GM23338 (cell line): ENCODE data around the gene MOB2. TPM values are rescaled to one million over a fixed set of nuclear protein-coding genes. Genes with fewer than 3 reads are reported as not detected.

ENCODE experiments used
- ATAC-seq: fragments of 200-7000 bp; cut with Tn5 transposase; 3 replicates; pipeline ENCODE4 v1.9.1; 2020
- DNase-seq: peaks from one replicate; pipeline ENCODE4 v3.0.0-alpha.2; 2015; ENCODE audit warnings: low spot score
- H2AFZ ChIP-seq: fragments of 200-600 bp; sonication (generic); 2 replicates; pipeline ENCODE4 v1.8.0; 2016; ENCODE audit warnings: antibody characterized with exemption, mild to moderate bottlenecking, moderate library complexity
- H3F3A ChIP-seq: fragments of 200-600 bp; sonication (generic); replicated peaks from 2 replicates; pipeline ENCODE4 v1.8.0; 2017; ENCODE audit warnings: antibody characterized with exemption, mixed run types, low read depth
- H3K27ac ChIP-seq: fragments of 200-600 bp; sonication (generic); 2 replicates; pipeline ENCODE4 v1.6.1; 2016; ENCODE audit warnings: low read depth
- H3K27me3 ChIP-seq: fragments of 200-600 bp; sonication (generic); 2 replicates; pipeline ENCODE4 v1.8.0; 2016; ENCODE audit warnings: mild to moderate bottlenecking, mixed run types, moderate library complexity; ENCODE audit not compliant: insufficient read depth
- H3K36me3 ChIP-seq: fragments of 200-600 bp; sonication (generic); 2 replicates; pipeline ENCODE4 v1.8.0; 2016; ENCODE audit warnings: mild to moderate bottlenecking; ENCODE audit not compliant: insufficient read depth
- H3K4me1 ChIP-seq: fragments of 200-600 bp; sonication (generic); 2 replicates; pipeline ENCODE4 v1.8.0; 2016; ENCODE audit warnings: mild to moderate bottlenecking, moderate library complexity; ENCODE audit not compliant: insufficient read depth
- H3K4me2 ChIP-seq: fragments of 200-600 bp; sonication (generic); 2 replicates; pipeline ENCODE4 v1.7.1; 2017; ENCODE audit warnings: mixed run types
- H3K4me3 ChIP-seq: fragments of 200-600 bp; sonication (generic); 2 replicates; pipeline ENCODE4 v1.6.1; 2016; ENCODE audit warnings: mixed run types
- H3K79me2 ChIP-seq: fragments of 200-600 bp; sonication (generic); replicated peaks from 2 replicates; pipeline ENCODE4 v1.8.0; 2017; ENCODE audit warnings: mild to moderate bottlenecking; ENCODE audit not compliant: insufficient read depth
- H3K9me2 ChIP-seq: fragments of 200-600 bp; sonication (generic); 2 replicates; pipeline ENCODE4 v1.8.0; 2017; ENCODE audit not compliant: insufficient read depth
- H4K20me1 ChIP-seq: fragments of 200-600 bp; sonication (generic); replicated peaks from 2 replicates; pipeline ENCODE4 v1.8.0; 2017; ENCODE audit warnings: mild to moderate bottlenecking; ENCODE audit not compliant: insufficient read depth
- H3K27ac Mint-ChIP-seq: 2 replicates; pipeline ENCODE4 v1.8.0; 2020; ENCODE audit warnings: inconsistent platforms, mild to moderate bottlenecking, moderate library complexity, mixed read lengths
- H3K27me3 Mint-ChIP-seq: 3 replicates; pipeline ENCODE4 v1.8.0; 2022; ENCODE audit warnings: low read depth, mild to moderate bottlenecking, moderate library complexity, mixed read lengths, inconsistent platforms; ENCODE audit not compliant: insufficient read depth, poor library complexity
- H3K36me3 Mint-ChIP-seq: 3 replicates; pipeline ENCODE4 v1.8.0; 2021; ENCODE audit warnings: low read depth, mild to moderate bottlenecking, inconsistent platforms, moderate library complexity, mixed read lengths
- H3K4me1 Mint-ChIP-seq: 3 replicates; pipeline ENCODE4 v1.8.0; 2020; ENCODE audit warnings: mild to moderate bottlenecking, inconsistent platforms, mixed read lengths
- H3K4me3 Mint-ChIP-seq: 3 replicates; pipeline ENCODE4 v1.8.0; 2021; ENCODE audit warnings: moderate library complexity, mild to moderate bottlenecking, inconsistent platforms, mixed read lengths
- H3K9me3 Mint-ChIP-seq: 3 replicates; pipeline ENCODE4 v1.8.0; 2020; ENCODE audit warnings: moderate library complexity, mild to moderate bottlenecking, inconsistent platforms, mixed read lengths
- CREB1 ChIP-seq: fragments of 250-450 bp; sonication (Bioruptor Pico); IDR thresholded peaks from 2 replicates; pipeline ENCODE4 v1.5.0; 2020; ENCODE audit warnings: low read depth, mild to moderate bottlenecking, moderate library complexity
- CTCF ChIP-seq, 2 experiments: fragments of 200-600 bp in 1 of 2; sonication (generic) in 1 of 2; conservative IDR thresholded peaks; 2 replicates each; pipeline versions ENCODE4 v1.5.1 to v1.6.1; 2016 to 2017; ENCODE audit warnings: antibody characterized with exemption in 2 of 2, low read depth in 2 of 2, mild to moderate bottlenecking in 2 of 2, moderate library complexity in 1 of 2
- EZH2phosphoT487 ChIP-seq: fragments of 200-600 bp; sonication (generic); IDR thresholded peaks from one replicate; pipeline ENCODE4 v1.8.1; 2018; ENCODE audit warnings: antibody characterized with exemption; ENCODE audit not compliant: unreplicated experiment
- JUNB ChIP-seq: IDR thresholded peaks from one replicate; pipeline ENCODE4 v1.6.1; 2016; ENCODE audit warnings: antibody characterized with exemption; ENCODE audit not compliant: unreplicated experiment
- NANOG ChIP-seq: IDR thresholded peaks from 2 replicates; pipeline ENCODE4 v1.6.1; 2016; ENCODE audit warnings: antibody characterized with exemption, borderline replicate concordance
- POLR2AphosphoS5 ChIP-seq: IDR thresholded peaks from 2 replicates; pipeline ENCODE4 v1.6.1; 2016; ENCODE audit warnings: antibody characterized with exemption, low read depth
- STAT1 ChIP-seq: IDR thresholded peaks from one replicate; pipeline ENCODE4 v1.6.1; 2016; ENCODE audit warnings: antibody characterized with exemption; ENCODE audit not compliant: unreplicated experiment
- ZNF114 ChIP-seq: fragments of 250-450 bp; sonication (Bioruptor Pico); IDR thresholded peaks from 2 replicates; pipeline ENCODE4 v1.5.0; 2020; ENCODE audit warnings: mild to moderate bottlenecking, moderate library complexity
- ZNF331 ChIP-seq: fragments of 250-450 bp; sonication (Bioruptor Pico); IDR thresholded peaks from 2 replicates; pipeline ENCODE4 v1.5.0; 2020; ENCODE audit warnings: low read depth, mild to moderate bottlenecking, moderate library complexity
- polyA plus RNA-seq: library from polyadenylated mRNA; unstranded; fragments of >200 nt; fragmentation: Nextera tagmentation; extraction: Ambion mirVana; gene quantifications from 2 replicates; pipeline ENCODE4 v1.2.1, GENCODE V29; 2016
- total RNA-seq: library from RNA; depleted of rRNA; stranded (reverse); fragments of >200 nt; shearing (Covaris generic); gene quantifications from 2 replicates; pipeline ENCODE4 v1.2.3, GENCODE V29; 2014

Gene MOB2
- total and polyA plus RNA-seq, 2 experiments from 2014 or later = 10.1 to 19.7 TPM

GRCh38 chr11:1506981-1507380 lies 20.4 kb upstream of the MOB2 start (continued):
- TF ChIP-seq CTCF (conservative IDR thresholded peaks at IDR 0.05; ENCODE audit: low read depth in 2 of 2) = no peak
- no peak for TF ChIP-seq POLR2AphosphoS5
- TF ChIP-seq ZNF114 (CRISPR knock-in tag) = no peak
- no peak for TF ChIP-seq EZH2phosphoT487
- no peak for TF ChIP-seq NANOG

GRCh38 chr11:1505480-1505879 lies 18.9 kb upstream of the MOB2 start:
- peak; percentile 82 for DNase-seq
- Histone ChIP-seq H3K27me3 (no peaks in the 10 kb centered on the region), H3K4me2 (no peak overlapping the region), H3K79me2 (peaks cover 22% of the 10 kb centered on the region), H3K9me2 (no peaks in the 10 kb centered on the region), H3K4me1 (peaks cover 7% of the 10 kb centered on the region; the same call in 1 of the 2 replicates), H3K27ac (no peak overlapping the region), H3K4me3 (no peak overlapping the region), H3K36me3 (no peaks in the 10 kb centered on the region), H2AFZ (no peak overlapping the region), H3F3A (no peaks in the 10 kb centered on the region), H4K20me1 (peaks cover 4% of the 10 kb centered on the region; the same call in 1 of the 2 replicates)
- Mint-ChIP-seq H3K27ac (peak overlapping the region; percentile 48; the same call in 1 of the 2 replicates), H3K36me3 (no peaks in the 10 kb centered on the region; the same call in 2 of the 3 replicates), H3K9me3 (no peaks in the 10 kb centered on the region), H3K27me3 (peaks cover 20% of the 10 kb centered on the region), H3K4me1 (peaks cover 28% of the 10 kb centered on the region), H3K4me3 (no peak overlapping the region)
- ATAC-seq = peak; percentile 72
- TF ChIP-seq EZH2phosphoT487 (no peak), STAT1 (no peak), ZNF331 (CRISPR knock-in tag) (no peak), ZNF114 (CRISPR knock-in tag) (no peak), NANOG (no peak), CREB1 (CRISPR knock-in tag) (no peak), JUNB (no peak), CTCF (conservative IDR thresholded peaks at IDR 0.05; ENCODE audit: low read depth in 2 of 2) (peak; percentile 59 to 66)
